Glomerular visceral epithelial cell (primary cell): ENCODE measurements around the gene CADPS.
"Not testable (repeated sequence)": the region's sequence is repeated elsewhere in the genome, so short reads cannot be mapped to it uniquely, and the experiment has no call there.

Experiments
- DNase-seq: peaks from one replicate; pipeline ENCODE4 v3.0.0-alpha.2; 2016; ENCODE audit errors: extremely low spot score

The CADPS gene

GRCh38 chr3:62601238-62602070 lies 273.8 kb downstream of the CADPS start:
- DNase-seq: no peak

GRCh38 chr3:62600033-62600432 lies 275.2 kb downstream of the CADPS start:
- DNase-seq: no peak

DNA sequence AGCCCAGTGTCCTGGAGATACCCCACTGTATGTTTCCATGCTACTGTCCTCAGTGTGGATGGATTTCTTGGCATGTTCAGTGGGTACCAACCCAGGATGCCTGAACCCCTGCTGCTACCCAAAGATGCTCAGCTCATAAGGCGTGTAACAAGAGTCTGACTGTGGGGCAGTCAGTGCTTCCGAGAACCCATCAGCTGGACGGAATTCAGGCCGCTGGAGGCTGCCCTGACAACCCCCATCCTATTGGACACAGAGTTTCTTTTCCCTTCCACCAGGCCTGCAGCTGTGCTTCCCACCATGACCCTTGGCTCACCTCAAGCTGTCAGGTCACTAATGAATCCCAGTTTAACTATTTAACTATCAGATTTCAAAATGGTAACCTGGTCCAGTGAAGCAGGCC lies 277.7 kb downstream of the CADPS start:
- DNase-seq: no peak

- DNase-seq: no peak
These were observed 282.8 kb downstream of the CADPS start for GRCh38 chr3:62592408-62592807.

GRCh38 chr3:62589078-62589477 lies 286.1 kb downstream of the CADPS start:
- DNase-seq: no peak

DNA sequence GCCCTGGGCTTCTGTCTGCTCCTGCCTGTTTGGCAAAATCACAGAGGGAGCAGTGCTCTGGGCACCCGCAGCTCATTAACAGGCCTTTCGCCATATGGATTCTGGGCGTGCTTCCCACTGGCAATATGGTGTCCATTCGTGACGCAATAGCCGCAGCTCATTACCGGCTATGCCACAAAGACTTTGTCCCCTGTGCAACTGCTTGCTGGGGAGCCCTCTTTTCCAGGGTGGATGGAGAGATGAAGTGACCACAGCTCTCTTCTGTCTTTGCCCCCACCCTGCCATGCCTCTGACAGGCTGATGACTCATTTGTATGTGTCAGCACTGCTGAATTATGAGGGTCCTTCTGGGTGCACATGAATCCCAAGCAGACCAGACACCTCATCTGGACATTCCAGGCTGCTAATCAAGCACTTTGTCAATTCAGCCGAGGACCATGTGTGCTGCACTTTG lies 287.6 kb downstream of the CADPS start:
- DNase-seq: peak; percentile 95

GRCh38 chr3:62587169-62587568 lies 288.0 kb downstream of the CADPS start:
- no peak for DNase-seq

GRCh38 chr3:62586356-62586755 lies 288.9 kb downstream of the CADPS start:
- peak; percentile 48 for DNase-seq

- DNase-seq: no peak
These were observed 289.4 kb downstream of the CADPS start for GRCh38 chr3:62585861-62586260.

DNA sequence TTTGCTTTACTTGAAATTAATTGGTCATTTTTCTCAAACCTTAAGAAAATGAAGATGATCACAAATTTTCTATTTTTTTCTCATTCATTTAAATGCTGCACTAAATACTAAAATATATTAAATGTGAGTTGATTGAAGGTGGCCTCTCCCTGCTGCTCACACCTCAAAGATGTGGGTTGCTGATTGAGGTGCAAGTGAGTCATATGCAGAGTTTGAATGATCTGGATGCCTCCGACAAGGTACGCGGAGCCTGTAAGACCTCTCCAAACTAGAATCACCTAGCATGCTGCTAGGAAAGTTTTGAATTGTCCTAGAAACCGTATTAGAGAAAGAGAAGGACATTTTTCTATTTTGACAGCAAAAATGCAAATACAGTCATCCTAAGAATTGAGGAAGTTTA lies 290.6 kb downstream of the CADPS start:
- no peak for DNase-seq

DNA sequence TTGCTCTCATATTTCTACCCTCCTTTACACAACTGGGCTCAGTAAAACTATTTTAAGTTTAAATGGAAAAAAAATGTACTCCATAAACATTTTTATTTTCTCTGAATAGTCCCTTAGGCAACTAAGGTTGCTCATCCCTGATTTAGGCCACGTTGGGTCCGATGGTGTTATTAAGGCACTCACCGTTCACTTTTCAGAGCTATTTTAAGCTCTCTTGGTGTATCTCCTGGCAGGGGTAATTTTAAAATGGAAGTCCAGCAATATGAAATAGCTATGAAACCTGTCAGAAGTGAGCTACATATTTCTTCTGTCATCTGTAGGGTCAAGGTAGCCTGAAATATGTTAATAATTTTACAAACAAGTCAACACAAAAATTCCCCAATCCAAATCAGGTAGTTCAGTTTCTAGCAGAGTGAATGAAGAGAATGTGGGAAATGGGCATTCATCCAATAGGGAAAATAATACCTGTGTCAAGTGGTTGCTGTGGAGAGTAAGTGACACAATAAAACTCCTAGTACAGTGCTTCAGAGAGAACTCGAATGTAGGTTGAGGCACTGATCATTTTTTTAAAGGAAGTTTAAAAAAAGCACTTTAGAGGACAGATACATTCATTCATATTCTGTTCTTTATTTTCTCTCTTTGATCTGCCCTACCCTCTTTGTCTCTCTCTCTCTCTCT lies 292.6 kb downstream of the CADPS start:
- no peak for DNase-seq

DNA sequence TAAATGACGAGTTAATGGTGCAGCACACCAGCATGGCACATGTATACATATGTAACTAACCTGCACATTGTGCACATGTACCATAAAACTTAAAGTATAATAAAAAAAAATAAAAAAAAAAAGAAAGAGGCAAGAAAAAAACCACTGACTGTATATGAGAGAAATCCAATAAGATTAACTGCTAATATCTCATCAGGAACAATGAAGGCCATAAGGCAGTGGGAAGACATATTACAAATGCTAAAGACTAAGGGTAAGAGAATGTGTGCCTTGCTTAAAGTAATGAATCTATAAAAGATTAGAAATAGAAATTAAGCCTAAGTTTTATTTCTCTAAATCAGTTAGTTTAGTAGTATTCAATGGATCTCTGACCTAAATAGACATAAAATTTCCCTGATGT lies 294.7 kb downstream of the CADPS start:
- not testable (repeated sequence) for DNase-seq

GRCh38 chr3:62577153-62577552 lies 298.1 kb downstream of the CADPS start:
- no peak for DNase-seq

DNA sequence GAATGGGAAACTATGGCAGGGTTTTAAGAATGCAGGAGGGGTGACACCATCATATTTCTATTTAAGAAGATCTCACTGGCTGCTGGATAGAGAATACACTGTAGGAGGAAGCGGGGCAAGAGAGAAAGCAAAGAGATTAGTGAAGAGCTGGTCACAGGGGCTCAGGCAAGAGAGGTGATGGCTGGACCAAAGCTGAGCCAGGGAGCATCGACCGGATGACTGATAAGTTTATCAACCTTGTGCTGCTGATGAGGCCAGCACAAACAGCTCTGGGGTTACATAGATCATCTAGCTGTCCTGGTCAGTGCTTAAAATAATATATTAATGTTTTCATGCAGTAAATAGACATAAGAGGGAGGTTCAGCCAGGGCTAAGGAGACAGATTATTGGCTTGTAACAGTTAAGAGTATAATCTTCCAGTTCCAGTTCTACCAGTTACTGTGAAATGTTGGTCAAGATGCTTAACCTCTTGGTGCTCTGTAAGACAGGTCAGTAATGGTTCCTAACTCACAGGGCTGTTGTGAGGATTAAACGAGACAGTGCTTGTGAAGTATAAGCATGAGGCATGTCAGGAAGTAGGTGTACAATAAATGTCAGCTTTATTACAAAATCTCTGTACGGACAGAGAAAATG lies 300.8 kb downstream of the CADPS start:
- no peak for DNase-seq

GRCh38 chr3:62571916-62572315 lies 303.3 kb downstream of the CADPS start:
- no peak for DNase-seq

- DNase-seq: no peak
These were observed 304.3 kb downstream of the CADPS start for GRCh38 chr3:62570888-62571287.

DNA sequence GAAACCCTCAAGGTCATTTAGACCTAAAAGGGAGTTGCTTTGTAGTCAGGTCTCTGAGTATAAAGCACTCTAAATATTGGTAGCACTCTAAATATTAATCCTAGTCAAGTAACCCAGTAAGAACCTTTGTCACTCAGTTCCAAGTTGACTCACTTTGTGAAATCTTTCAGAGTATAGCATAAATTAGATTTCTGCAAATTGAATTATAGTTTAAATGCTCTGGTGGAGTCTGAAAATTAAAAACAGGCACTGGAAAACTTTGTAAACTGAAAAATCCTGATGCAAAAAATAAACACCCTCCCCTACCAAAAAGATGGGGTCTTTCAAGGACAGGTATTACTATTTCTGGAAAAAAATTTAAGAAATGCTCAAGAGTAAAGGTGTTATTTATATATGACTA lies 305.6 kb downstream of the CADPS start:
- no peak for DNase-seq

GRCh38 chr3:62567097-62568021 lies 307.9 kb downstream of the CADPS start:
- DNase-seq: peak; percentile 62

- DNase-seq: no peak
These were observed 309.1 kb downstream of the CADPS start for GRCh38 chr3:62566022-62566557.

DNA sequence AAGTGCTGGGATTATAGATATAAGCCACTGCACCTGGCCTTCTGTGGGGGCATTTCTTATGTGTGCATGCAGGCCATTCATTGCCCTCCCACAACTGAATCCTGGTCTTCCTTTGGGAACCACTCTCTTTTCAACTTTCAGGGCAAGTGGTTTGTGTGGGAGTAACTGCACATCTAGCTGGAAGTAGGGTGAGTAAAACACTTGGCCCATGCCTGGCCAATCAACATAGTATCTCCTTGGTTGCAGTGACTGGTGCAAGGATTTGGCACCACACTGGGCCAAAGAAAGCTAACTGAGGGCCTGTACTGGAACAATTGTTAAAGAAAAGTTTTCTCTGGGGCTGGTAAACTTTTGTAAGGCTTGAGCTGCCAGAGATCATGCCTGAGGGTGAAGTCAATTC lies 312.6 kb downstream of the CADPS start:
- no peak for DNase-seq

DNA sequence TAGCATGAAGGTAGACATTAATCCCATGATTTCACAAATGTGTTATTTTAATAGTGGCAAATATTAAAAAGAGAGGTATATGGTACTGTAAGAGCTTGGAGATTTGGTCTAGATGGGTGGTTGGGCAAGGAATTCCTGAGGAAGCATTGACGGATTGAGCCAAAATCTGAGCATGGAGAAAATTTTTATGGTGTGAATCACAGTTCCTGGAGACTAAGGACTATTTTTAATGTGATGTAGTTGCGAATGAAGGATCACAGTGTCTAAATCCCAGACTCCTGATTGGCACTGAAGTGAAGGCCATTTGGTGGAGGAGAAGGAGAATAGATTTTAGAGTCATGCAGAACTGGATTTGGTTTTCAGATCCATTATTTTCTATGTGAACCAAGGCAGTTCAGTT lies 313.2 kb downstream of the CADPS start:
- peak; percentile 37 for DNase-seq
